CD4-positive, CD25-positive, alpha-beta regulatory T cell (primary cell): ENCODE results near the gene LMX1A. TPM values are rescaled to one million over a fixed set of nuclear protein-coding genes. Genes with fewer than 3 reads are reported as not detected.

Source experiments
- ATAC-seq, 2 donors: fragments of 150-1000 bp; cut with Tn5 transposase; one replicate each; pipeline ENCODE4 v1.10.0; 2021; ENCODE audit warnings: low read depth in 2 of 2, moderate number of reproducible peaks in 2 of 2, moderate library complexity in 1 of 2
- DNase-seq, 3 donors: peaks; one replicate each; pipeline versions ENCODE4 v3.0.0 to v3.0.0-alpha.2; 2012 to 2022; ENCODE audit warnings: mixed read lengths in 1 of 3
- H3K27ac ChIP-seq: one replicate; pipeline ENCODE4 v1.7.0; 2013; ENCODE audit warnings: mild to moderate bottlenecking, low read length; ENCODE audit not compliant: insufficient read depth, poor library complexity, severe bottlenecking
- H3K27me3 ChIP-seq: one replicate; pipeline ENCODE4 v1.7.0; 2013; ENCODE audit warnings: low read length; ENCODE audit not compliant: control insufficient read depth, insufficient read depth
- H3K36me3 ChIP-seq: one replicate; pipeline ENCODE4 v1.7.0; 2013; ENCODE audit warnings: mild to moderate bottlenecking, low read length, moderate library complexity; ENCODE audit not compliant: control insufficient read depth, insufficient read depth
- H3K4me1 ChIP-seq: 2 replicates; pipeline ENCODE4 v1.7.0; 2013; ENCODE audit warnings: mild to moderate bottlenecking, low read length; ENCODE audit not compliant: insufficient read depth, control insufficient read depth, poor library complexity, severe bottlenecking
- H3K4me3 ChIP-seq: one replicate; pipeline ENCODE4 v1.7.0; 2013; ENCODE audit warnings: low read depth, mild to moderate bottlenecking, low read length, moderate library complexity
- H3K9me3 ChIP-seq, 2 experiments: 1 replicate in 1 of 2; 2 replicates in 1 of 2; pipeline ENCODE4 v1.7.0; 2013; ENCODE audit warnings: low read length in 2 of 2, mild to moderate bottlenecking in 1 of 2, moderate library complexity in 1 of 2; ENCODE audit not compliant: control insufficient read depth in 2 of 2
- H3K27ac Mint-ChIP-seq, 3 donors: one replicate each; pipeline ENCODE4 v1.8.0; 2020 to 2022; ENCODE audit warnings: mild to moderate bottlenecking in 3 of 3, mixed read lengths in 3 of 3, moderate library complexity in 2 of 3
- H3K27me3 Mint-ChIP-seq: one replicate; pipeline ENCODE4 v1.8.0; 2022; ENCODE audit warnings: mild to moderate bottlenecking, mixed read lengths
- H3K36me3 Mint-ChIP-seq: one replicate; pipeline ENCODE4 v1.8.0; 2020; ENCODE audit warnings: mixed read lengths
- H3K4me1 Mint-ChIP-seq, 4 donors: one replicate each; pipeline ENCODE4 v1.8.0; 2020 to 2022; ENCODE audit warnings: mixed read lengths in 4 of 4, mild to moderate bottlenecking in 1 of 4
- H3K4me3 Mint-ChIP-seq, 4 donors: one replicate each; pipeline ENCODE4 v1.8.0; 2020 to 2022; ENCODE audit warnings: mild to moderate bottlenecking in 4 of 4, mixed read lengths in 4 of 4, moderate library complexity in 3 of 4
- H3K9me3 Mint-ChIP-seq, 7 donors: one replicate each; pipeline ENCODE4 v1.8.0; 2020 to 2022; ENCODE audit warnings: mixed read lengths in 7 of 7, mild to moderate bottlenecking in 3 of 7, moderate library complexity in 2 of 7
- polyA plus RNA-seq, 4 donors: library from polyadenylated mRNA; unstranded; fragments of 300-500 nt; fragmentation: Illumina TruSeq; gene quantifications; one replicate each; pipeline ENCODE4 v1.2.3, GENCODE V29; 2021
- total RNA-seq: library from RNA; stranded (reverse); gene quantifications from one replicate; pipeline ENCODE4 v1.2.3, GENCODE V29; 2022

Gene LMX1A
- total and polyA plus RNA-seq, 5 donors from 2014 or later = not detected

- H3K36me3 ChIP-seq = no peaks in the 10 kb centered on the region
- DNase-seq (no peak), ATAC-seq (no peak)
- H3K4me1 Mint-ChIP-seq = no peaks in the 10 kb centered on the region
- H3K4me3 ChIP-seq = no peak overlapping the region
- no peak overlapping the region for H3K27ac ChIP-seq
- H3K27me3 Mint-ChIP-seq = peaks cover 4% of the 10 kb centered on the region
- H3K9me3 ChIP-seq = no peaks in the 10 kb centered on the region
- no peak overlapping the region for H3K27ac Mint-ChIP-seq
- H3K4me3 Mint-ChIP-seq = no peak overlapping the region
- no peaks in the 10 kb centered on the region for H3K36me3 Mint-ChIP-seq
- no peaks in the 10 kb centered on the region for H3K9me3 Mint-ChIP-seq
- no peaks in the 10 kb centered on the region for H3K4me1 ChIP-seq
- H3K27me3 ChIP-seq = no peaks in the 10 kb centered on the region
Measured at GRCh38 chr1:165276314-165276713, 80.2 kb downstream of the LMX1A start.

- no peak for ATAC-seq
- H3K27ac ChIP-seq = no peak overlapping the region
- no peaks in the 10 kb centered on the region for H3K9me3 ChIP-seq
- no peak overlapping the region for H3K27ac Mint-ChIP-seq
- no peaks in the 10 kb centered on the region for H3K36me3 ChIP-seq
- no peaks in the 10 kb centered on the region for H3K4me1 Mint-ChIP-seq
- no peak for DNase-seq
- H3K4me1 ChIP-seq = no peaks in the 10 kb centered on the region
- H3K4me3 ChIP-seq = no peak overlapping the region
- no peaks in the 10 kb centered on the region for H3K27me3 Mint-ChIP-seq
- H3K4me3 Mint-ChIP-seq = no peak overlapping the region
- H3K36me3 Mint-ChIP-seq = no peaks in the 10 kb centered on the region
- peaks cover 2% of the 10 kb centered on the region for H3K27me3 ChIP-seq
- H3K9me3 Mint-ChIP-seq = peaks cover 0 to 7% (median 1%) of the 10 kb centered on the region in 7 donors
Measured at GRCh38 chr1:165265196-165265838, 91.2 kb downstream of the LMX1A start.

- H3K4me1 Mint-ChIP-seq = no peaks in the 10 kb centered on the region
- H3K27me3 Mint-ChIP-seq = no peaks in the 10 kb centered on the region
- DNase-seq = no peak
- H3K27ac ChIP-seq = no peak overlapping the region
- H3K36me3 Mint-ChIP-seq = no peaks in the 10 kb centered on the region
- H3K4me1 ChIP-seq = no peaks in the 10 kb centered on the region
- no peaks in the 10 kb centered on the region for H3K36me3 ChIP-seq
- no peak overlapping the region for H3K27ac Mint-ChIP-seq
- no peaks in the 10 kb centered on the region for H3K27me3 ChIP-seq
- peaks cover 0 to 2% (median 1%) of the 10 kb centered on the region in 7 donors for H3K9me3 Mint-ChIP-seq
- no peak for ATAC-seq
- H3K4me3 ChIP-seq = no peak overlapping the region
- no peak overlapping the region for H3K4me3 Mint-ChIP-seq
- H3K9me3 ChIP-seq = no peaks in the 10 kb centered on the region
Measured at GRCh38 chr1:165259706-165260428, 96.6 kb downstream of the LMX1A start.

- Histone ChIP-seq H3K27me3 (no peaks in the 10 kb centered on the region), H3K4me1 (no peaks in the 10 kb centered on the region), H3K9me3 (no peaks in the 10 kb centered on the region), H3K36me3 (no peaks in the 10 kb centered on the region), H3K4me3 (no peak overlapping the region), H3K27ac (no peak overlapping the region)
- ATAC-seq (no peak), DNase-seq (no peak)
- H3K4me1 Mint-ChIP-seq = no peaks in the 10 kb centered on the region
- H3K4me3 Mint-ChIP-seq = no peak overlapping the region
- peaks cover 0 to 3% (median 1%) of the 10 kb centered on the region in 7 donors for H3K9me3 Mint-ChIP-seq
- H3K27me3 Mint-ChIP-seq = no peaks in the 10 kb centered on the region
- H3K36me3 Mint-ChIP-seq = no peaks in the 10 kb centered on the region
- H3K27ac Mint-ChIP-seq = no peak overlapping the region
Measured at GRCh38 chr1:165259236-165259635, 97.3 kb downstream of the LMX1A start.

- Mint-ChIP-seq H3K4me3 (no peak overlapping the region), H3K36me3 (no peaks in the 10 kb centered on the region), H3K27me3 (no peaks in the 10 kb centered on the region), H3K27ac (no peak overlapping the region), H3K4me1 (no peaks in the 10 kb centered on the region), H3K9me3 (peaks cover 0 to 2% (median 0%) of the 10 kb centered on the region in 7 donors)
- Histone ChIP-seq H3K27me3 (no peaks in the 10 kb centered on the region), H3K9me3 (no peaks in the 10 kb centered on the region), H3K36me3 (no peaks in the 10 kb centered on the region), H3K4me1 (no peaks in the 10 kb centered on the region), H3K4me3 (no peak overlapping the region), H3K27ac (no peak overlapping the region)
- DNase-seq (peak in 1 of 3 donors; percentile 46), ATAC-seq (no peak)
Measured at GRCh38 chr1:165257969-165258459, 98.5 kb downstream of the LMX1A start.

- no peak overlapping the region for H3K27ac ChIP-seq
- no peaks in the 10 kb centered on the region for H3K36me3 ChIP-seq
- Mint-ChIP-seq H3K4me1 (no peaks in the 10 kb centered on the region), H3K27ac (no peak overlapping the region), H3K27me3 (peaks cover 4% of the 10 kb centered on the region), H3K9me3 (peaks cover 0 to 2% (median 0%) of the 10 kb centered on the region in 7 donors), H3K36me3 (no peaks in the 10 kb centered on the region), H3K4me3 (no peak overlapping the region)
- ATAC-seq (no peak), DNase-seq (no peak)
- H3K4me3 ChIP-seq = no peak overlapping the region
- H3K27me3 ChIP-seq = no peaks in the 10 kb centered on the region
- H3K9me3 ChIP-seq = no peaks in the 10 kb centered on the region
- H3K4me1 ChIP-seq = no peaks in the 10 kb centered on the region
Measured at GRCh38 chr1:165254896-165255625, 101.5 kb downstream of the LMX1A start.

- no peak overlapping the region for H3K27ac ChIP-seq
- no peak overlapping the region for H3K4me3 ChIP-seq
- ATAC-seq (no peak), DNase-seq (no peak)
- Mint-ChIP-seq H3K27ac (no peak overlapping the region), H3K4me3 (no peak overlapping the region), H3K36me3 (no peaks in the 10 kb centered on the region), H3K27me3 (peaks cover 4% of the 10 kb centered on the region), H3K4me1 (no peaks in the 10 kb centered on the region), H3K9me3 (peaks cover 0 to 2% (median 0%) of the 10 kb centered on the region in 7 donors)
- H3K9me3 ChIP-seq = no peaks in the 10 kb centered on the region
- H3K36me3 ChIP-seq = no peaks in the 10 kb centered on the region
- H3K4me1 ChIP-seq = no peaks in the 10 kb centered on the region
- no peaks in the 10 kb centered on the region for H3K27me3 ChIP-seq
Measured at GRCh38 chr1:165254376-165254775, 102.1 kb downstream of the LMX1A start.
